H1 (cell line): ENCODE measurements around the gene GALNT1. TPM values are rescaled to one million over a fixed set of nuclear protein-coding genes. Genes with fewer than 3 reads are reported as not detected.

ENCODE experiments used
- CTCF ChIA-PET: fragments of 300-600 bp; sonication (Branson Sonifier 250); formaldehyde crosslinking; loops from one replicate; lab custom pipeline; 2021; ENCODE audit not compliant: partially characterized antibody; lab: Charles Lee
- POLR2A ChIA-PET: fragments of 300-600 bp; sonication (Branson Sonifier 250); formaldehyde crosslinking; loops from one replicate; lab custom pipeline; 2021; ENCODE audit warnings: inconsistent platforms; ENCODE audit not compliant: partially characterized antibody; lab: Charles Lee
- DNase-seq, 2 experiments: peaks; one replicate each; pipeline versions ENCODE4 v3.0.0 to v3.0.0-alpha.2; 2010 to 2022; ENCODE audit warnings: low spot score in 2 of 2, low read depth in 1 of 2, mixed read lengths in 1 of 2
- FAIRE-seq: peaks from 2 replicates; lab custom pipeline; 2011; peaks lifted over from hg19 to GRCh38; lab: Jason Lieb, UNC
- H2AFZ ChIP-seq: 2 replicates; pipeline ENCODE4 v1.8.1; 2012; ENCODE audit warnings: low read length, inconsistent platforms
- H2AK5ac ChIP-seq: 2 replicates; pipeline ENCODE4 v1.6.1; 2013; ENCODE audit warnings: low read depth, low read length
- H2BK120ac ChIP-seq: replicated peaks from 2 replicates; pipeline ENCODE3; 2013; ENCODE audit warnings: low read depth, low read length, inconsistent platforms
- H2BK12ac ChIP-seq: 2 replicates; pipeline ENCODE4 v1.6.1; 2013; ENCODE audit warnings: low read depth, low read length
- H2BK15ac ChIP-seq: 2 replicates; pipeline ENCODE4 v1.6.1; 2013; ENCODE audit warnings: low read length
- H2BK20ac ChIP-seq: 2 replicates; pipeline ENCODE4 v1.6.1; 2013; ENCODE audit warnings: low read length
- H2BK5ac ChIP-seq: 2 replicates; pipeline ENCODE4 v1.6.1; 2013; ENCODE audit warnings: low read depth, low read length
- H3K14ac ChIP-seq: 2 replicates; pipeline ENCODE4 v1.6.1; 2013; ENCODE audit warnings: inconsistent platforms; ENCODE audit not compliant: insufficient read length
- H3K18ac ChIP-seq: 2 replicates; pipeline ENCODE4 v1.6.1; 2013; ENCODE audit warnings: low read length; ENCODE audit errors: extremely low read depth
- H3K23ac ChIP-seq: 2 replicates; pipeline ENCODE4 v1.6.1; 2013; ENCODE audit warnings: inconsistent platforms; ENCODE audit not compliant: insufficient read length
- H3K23me2 ChIP-seq: 2 replicates; pipeline ENCODE4 v1.6.1; 2013; ENCODE audit warnings: low read depth, low read length
- H3K27ac ChIP-seq: 2 replicates; pipeline ENCODE4 v1.6.1; 2011; ENCODE audit warnings: low read depth, low read length, inconsistent platforms
- H3K27me3 ChIP-seq, 4 experiments: replicated peaks in 1 of 4; 1 replicate in 1 of 4; 2 replicates in 3 of 4; pipeline versions ENCODE4 v1.6.1 to v1.8.1; 2011 to 2013; ENCODE audit warnings: low read length in 3 of 4, mild to moderate bottlenecking in 3 of 4, inconsistent platforms in 2 of 4, mixed read lengths in 2 of 4, moderate library complexity in 1 of 4; ENCODE audit not compliant: control insufficient read depth in 3 of 4, insufficient read depth in 3 of 4; ENCODE audit errors: extremely low read depth in 1 of 4
- H3K36me3 ChIP-seq, 4 experiments: 2 replicates each; pipeline versions ENCODE4 v1.6.1 to v1.8.1; 2011 to 2013; ENCODE audit warnings: mild to moderate bottlenecking in 4 of 4, low read length in 3 of 4, moderate library complexity in 2 of 4, control low read depth in 1 of 4, inconsistent platforms in 1 of 4; ENCODE audit not compliant: insufficient read depth in 4 of 4, control insufficient read depth in 2 of 4
- H3K4ac ChIP-seq: replicated peaks from 2 replicates; pipeline ENCODE3; 2013; ENCODE audit warnings: low read length, low read depth, mixed read lengths, inconsistent platforms; ENCODE audit not compliant: insufficient read length
- H3K4me1 ChIP-seq, 4 experiments: replicated peaks in 1 of 4; 1 replicate in 1 of 4; 2 replicates in 3 of 4; pipeline versions ENCODE4 v1.6.1 to v1.8.1; 2011 to 2013; ENCODE audit warnings: low read length in 3 of 4, inconsistent platforms in 2 of 4, mixed read lengths in 1 of 4; ENCODE audit not compliant: insufficient read depth in 4 of 4, control insufficient read depth in 3 of 4
- H3K4me2 ChIP-seq, 2 experiments: 2 replicates each; pipeline versions ENCODE4 v1.6.1 to v1.8.1; 2011 to 2013; ENCODE audit warnings: low read depth in 2 of 2, low read length in 2 of 2, control low read depth in 1 of 2, inconsistent platforms in 1 of 2, mild to moderate bottlenecking in 1 of 2; ENCODE audit not compliant: insufficient read depth in 1 of 2
- H3K4me3 ChIP-seq, 4 experiments: fragments of 200-600, 300-600 bp in 1 of 4; sonication (generic), shearing (Covaris generic), sonication (Bioruptor Twin) in 1 of 4; 2 replicates each; pipeline versions ENCODE4 v1.5.1 to v1.8.1; 2011 to 2016; ENCODE audit warnings: low read length in 4 of 4, low read depth in 3 of 4, control low read depth in 2 of 4, inconsistent platforms in 2 of 4, mild to moderate bottlenecking in 2 of 4, mixed read lengths in 1 of 4, moderate library complexity in 1 of 4; ENCODE audit not compliant: insufficient read depth in 2 of 4; ENCODE audit errors: extremely low read depth in 1 of 4
- H3K56ac ChIP-seq: replicated peaks from 2 replicates; pipeline ENCODE3; 2013; ENCODE audit warnings: low read depth, mild to moderate bottlenecking, mixed read lengths, low read length, inconsistent platforms; ENCODE audit not compliant: insufficient read length
- H3K79me1 ChIP-seq: 2 replicates; pipeline ENCODE4 v1.6.1; 2013; ENCODE audit warnings: low read depth, low read length, control low read depth
- H3K79me2 ChIP-seq, 2 experiments: 2 replicates each; pipeline versions ENCODE4 v1.6.1 to v1.8.1; 2012 to 2013; ENCODE audit warnings: low read length in 2 of 2, mild to moderate bottlenecking in 2 of 2, inconsistent platforms in 1 of 2; ENCODE audit not compliant: insufficient read depth in 2 of 2, control insufficient read depth in 1 of 2
- H3K9ac ChIP-seq, 4 experiments: replicated peaks in 1 of 4; 1 replicate in 1 of 4; 2 replicates in 3 of 4; pipeline versions ENCODE4 v1.6.1 to v1.8.1; 2011 to 2013; ENCODE audit warnings: low read depth in 3 of 4, low read length in 3 of 4, control low read depth in 2 of 4, mild to moderate bottlenecking in 2 of 4, moderate library complexity in 2 of 4, inconsistent platforms in 1 of 4; ENCODE audit errors: extremely low read depth in 1 of 4
- H3K9me3 ChIP-seq, 2 experiments: 2 replicates each; pipeline versions ENCODE4 v1.6.1 to v1.8.1; 2012 to 2013; ENCODE audit warnings: mild to moderate bottlenecking in 2 of 2, moderate library complexity in 2 of 2, control low read depth in 1 of 2, inconsistent platforms in 1 of 2, low read depth in 1 of 2, low read length in 1 of 2, mixed read lengths in 1 of 2; ENCODE audit not compliant: insufficient read depth in 2 of 2
- H4K20me1 ChIP-seq, 2 experiments: replicated peaks in 1 of 2; 2 replicates each; pipeline versions ENCODE3 to v1.8.1; 2011 to 2013; ENCODE audit warnings: inconsistent platforms in 2 of 2, low read length in 2 of 2, mild to moderate bottlenecking in 1 of 2; ENCODE audit not compliant: insufficient read depth in 2 of 2, control insufficient read depth in 1 of 2
- H4K5ac ChIP-seq: 2 replicates; pipeline ENCODE4 v1.6.1; 2013; ENCODE audit warnings: low read length, low read depth, mixed read lengths, inconsistent platforms; ENCODE audit not compliant: insufficient read length
- H4K8ac ChIP-seq: 2 replicates; pipeline ENCODE4 v1.8.0; 2013; ENCODE audit warnings: mild to moderate bottlenecking, moderate library complexity, low read length, inconsistent platforms; ENCODE audit not compliant: insufficient read depth; ENCODE audit errors: extremely low read depth
- H4K91ac ChIP-seq: replicated peaks from 2 replicates; pipeline ENCODE3; 2013; ENCODE audit warnings: low read length, mixed read lengths, inconsistent platforms; ENCODE audit not compliant: insufficient read length
- SIX5 ChIP-seq: IDR thresholded peaks from 2 replicates; pipeline ENCODE4 v1.6.1; 2011; ENCODE audit warnings: mild to moderate bottlenecking, low read depth, low read length
- TBP ChIP-seq: IDR thresholded peaks from 2 replicates; pipeline ENCODE4 v1.6.1; 2011; ENCODE audit warnings: low read depth, low read length, improper control_type of control experiment
- polyA plus RNA-seq, 7 experiments: library from polyadenylated mRNA; depleted of rRNA in 3 of 7; stranded (reverse) in 5 of 7; unstranded in 2 of 7; fragments of >200 nt in 5 of 7; fragments of 200-250 nt in 2 of 7; gene quantifications; 1 replicate in 5 of 7; 2 replicates in 1 of 7; 4 replicates in 1 of 7; pipeline versions ENCODE4 v1.2.1 to v1.2.3, GENCODE V29; 2011 to 2013; ENCODE audit warnings: missing spikeins in 2 of 7, mixed read lengths in 2 of 7
- total RNA-seq: library from RNA; stranded (reverse); fragmentation: NEBNext Ultra II Directional; extraction: Animal tissue kit (Norgen Biotek cat#: 25700); gene quantifications from 2 replicates; pipeline ENCODE4 v1.2.1, GENCODE V29; 2021

Gene GALNT1
- total and polyA plus RNA-seq, 2 of the 8 experiments (the other 6 are each of a cell fraction or from before 2014, with no cell fraction given), result 22.4 to 101 TPM

GRCh38 chr18:35610724-35611123, 29.2 kb downstream of the GALNT1 start:
- no peak overlapping the region for H3K18ac ChIP-seq
- H2BK15ac ChIP-seq, result no peak overlapping the region
- peaks cover 6% of the 10 kb centered on the region; the same call in 1 of the 2 replicates for H3K79me1 ChIP-seq
- peaks cover 0 to 75% of the 10 kb centered on the region in 2 experiments; a peak in 3 of 4 replicates for H3K79me2 ChIP-seq
- FAIRE-seq (no peak), DNase-seq (no peak)
- H3K4me3 ChIP-seq, result no peak overlapping the region
- H3K9ac ChIP-seq, result no peak overlapping the region
- H3K27me3 ChIP-seq, result no peaks in the 10 kb centered on the region
- POLR2A ChIA-PET, result no interaction called here
- no peak overlapping the region for H4K91ac ChIP-seq
- no peaks in the 10 kb centered on the region for H3K9me3 ChIP-seq
- H3K27ac ChIP-seq, result no peak overlapping the region
- H3K4me1 ChIP-seq, result peaks cover 2 to 13% (median 5%) of the 10 kb centered on the region in 4 experiments; a peak in 4 of 7 replicates
- H3K14ac ChIP-seq, result no peak overlapping the region
- H3K56ac ChIP-seq, result no peak overlapping the region
- H3K4ac ChIP-seq, result no peak overlapping the region
- H2BK12ac ChIP-seq, result no peak overlapping the region
- no peak overlapping the region for H2BK120ac ChIP-seq
- H2BK20ac ChIP-seq, result no peak overlapping the region
- H2AFZ ChIP-seq, result no peak overlapping the region
- H3K4me2 ChIP-seq, result no peak overlapping the region
- no peak overlapping the region for H3K23ac ChIP-seq
- no peak for TF ChIP-seq TBP
- no peak for TF ChIP-seq SIX5
- TF ChIP-seq, all 59 proteins: peak for 0
- no peaks in the 10 kb centered on the region for H3K23me2 ChIP-seq
- peaks cover 0 to 3% of the 10 kb centered on the region in 2 experiments for H4K20me1 ChIP-seq
- H2BK5ac ChIP-seq, result no peak overlapping the region
- H3K36me3 ChIP-seq, result no peaks in the 10 kb centered on the region
- CTCF ChIA-PET, result interaction anchor here (1.2 kb wide), 1 partner anchor 224 kb away, joined by 3 read pairs; no protein-coding TSS in a partner anchor
- no peak overlapping the region for H2AK5ac ChIP-seq
- no peak overlapping the region for H4K8ac ChIP-seq
- no peak overlapping the region for H4K5ac ChIP-seq
